CD8-positive, alpha-beta memory T cell (primary cell): ENCODE measurements around the gene COPG1. TPM values are rescaled to one million over a fixed set of nuclear protein-coding genes. Genes with fewer than 3 reads are reported as not detected.

Experiments
- CTCF ChIA-PET: fragments of 350-600 bp; sonication (Branson Sonifier 250); formaldehyde crosslinking; loops from one replicate; lab custom pipeline; 2021; ENCODE audit warnings: antibody characterized with exemption; lab: Charles Lee
- POLR2A ChIA-PET: fragments of 350-600 bp; sonication (Branson Sonifier 250); formaldehyde crosslinking; loops from one replicate; lab custom pipeline; 2021; ENCODE audit warnings: antibody characterized with exemption; lab: Charles Lee
- DNase-seq, 5 donors: peaks; one replicate each; pipeline versions ENCODE4 v3.0.0 to v3.0.0-alpha.2; 2020 to 2022; ENCODE audit warnings: mixed read lengths in 1 of 5
- H3K27ac ChIP-seq: one replicate; pipeline ENCODE4 v1.7.0; 2013; ENCODE audit warnings: low read depth, mild to moderate bottlenecking, low read length, moderate library complexity
- H3K27me3 ChIP-seq: 2 replicates; pipeline ENCODE4 v1.7.0; 2013; ENCODE audit warnings: low read length, mild to moderate bottlenecking; ENCODE audit not compliant: insufficient read depth, poor library complexity, severe bottlenecking
- H3K36me3 ChIP-seq: 2 replicates; pipeline ENCODE4 v1.7.0; 2013; ENCODE audit warnings: mild to moderate bottlenecking, low read length, moderate library complexity; ENCODE audit not compliant: insufficient read depth
- H3K4me1 ChIP-seq: 2 replicates; pipeline ENCODE4 v1.7.0; 2013; ENCODE audit warnings: mild to moderate bottlenecking, low read length, moderate library complexity; ENCODE audit not compliant: insufficient read depth
- H3K4me3 ChIP-seq: 2 replicates; pipeline ENCODE4 v1.7.0; 2013; ENCODE audit warnings: mild to moderate bottlenecking, low read length
- H3K9me3 ChIP-seq: 2 replicates; pipeline ENCODE4 v1.7.0; 2013; ENCODE audit warnings: mild to moderate bottlenecking, low read length
- H3K27ac Mint-ChIP-seq, 8 donors: one replicate each; pipeline ENCODE4 v1.8.0; 2020 to 2021; ENCODE audit warnings: mixed read lengths in 8 of 8, mild to moderate bottlenecking in 6 of 8, inconsistent platforms in 3 of 8, moderate library complexity in 3 of 8
- H3K27me3 Mint-ChIP-seq, 2 donors: one replicate each; pipeline ENCODE4 v1.8.0; 2020 to 2021; ENCODE audit warnings: mixed read lengths in 2 of 2, mild to moderate bottlenecking in 1 of 2, moderate library complexity in 1 of 2
- H3K36me3 Mint-ChIP-seq, 3 donors: one replicate each; pipeline ENCODE4 v1.8.0; 2020 to 2021; ENCODE audit warnings: mixed read lengths in 3 of 3, inconsistent platforms in 1 of 3, mild to moderate bottlenecking in 1 of 3
- H3K4me1 Mint-ChIP-seq, 3 donors: one replicate each; pipeline ENCODE4 v1.8.0; 2020 to 2021; ENCODE audit warnings: mixed read lengths in 3 of 3, inconsistent platforms in 1 of 3, mild to moderate bottlenecking in 1 of 3
- H3K4me3 Mint-ChIP-seq, 7 donors: one replicate each; pipeline ENCODE4 v1.8.0; 2020 to 2021; ENCODE audit warnings: mixed read lengths in 7 of 7, mild to moderate bottlenecking in 6 of 7, moderate library complexity in 4 of 7, inconsistent platforms in 2 of 7
- H3K9me3 Mint-ChIP-seq, 5 donors: one replicate each; pipeline ENCODE4 v1.8.0; 2020 to 2022; ENCODE audit warnings: mixed read lengths in 5 of 5, mild to moderate bottlenecking in 3 of 5, moderate library complexity in 2 of 5, inconsistent platforms in 1 of 5
- polyA plus RNA-seq: library from polyadenylated mRNA; unstranded; fragments of 300-500 nt; fragmentation: Illumina TruSeq; gene quantifications from one replicate; pipeline ENCODE4 v1.2.3, GENCODE V29; 2021
- total RNA-seq, 2 experiments: library from RNA; stranded (reverse); gene quantifications; one replicate each; pipeline ENCODE4 v1.2.3, GENCODE V29; 2021

COPG1 gene
- total and polyA plus RNA-seq, 3 experiments from 2014 or later, result 101 to 136 (median 134) TPM

- Histone ChIP-seq H3K9me3 (no peaks in the 10 kb centered on the region), H3K27ac (peak overlapping the region; percentile 94), H3K27me3 (no peaks in the 10 kb centered on the region), H3K4me3 (no peak overlapping the region), H3K4me1 (peaks cover 20% of the 10 kb centered on the region), H3K36me3 (peaks cover 25% of the 10 kb centered on the region)
- Mint-ChIP-seq H3K9me3 (no peaks in the 10 kb centered on the region), H3K4me1 (peaks cover 29 to 44% (median 33%) of the 10 kb centered on the region in 3 donors), H3K4me3 (peak overlapping the region; percentile 88 to 99 (median 91)), H3K27ac (peak overlapping the region; percentile 90 to 98 (median 96)), H3K27me3 (peaks cover 0 to 3% of the 10 kb centered on the region in 2 donors), H3K36me3 (peaks cover 0 to 65% (median 20%) of the 10 kb centered on the region in 3 donors)
- POLR2A ChIA-PET, result interaction anchor here (1.0 to 3.5 kb wide), 3 partner anchors 33 to 95 kb away, joined by 4 to 55 read pairs (median 14); partner anchors contain the start of gene CNBP
- peak in 1 of 5 donors; percentile 10 for DNase-seq
- CTCF ChIA-PET, result interaction anchor here (1.4 kb wide), 1 partner anchor 39 kb away, joined by 3 read pairs; a partner anchor contains a TSS
These were observed 28.4 kb downstream of the COPG1 start for GRCh38 chr3:129277829-129278271.

- peaks cover 20% of the 10 kb centered on the region for H3K36me3 ChIP-seq
- Mint-ChIP-seq H3K27ac (peak within 1 kb of the TSS; percentile 96 to 99 (median 98)), H3K4me3 (peak within 1 kb of the TSS; percentile 94 to 99 (median 98)), H3K36me3 (peaks cover 0 to 64% (median 23%) of the 10 kb centered on the region in 3 donors), H3K4me1 (peaks cover 32 to 50% (median 38%) of the 10 kb centered on the region in 3 donors), H3K9me3 (no peaks in the 10 kb centered on the region), H3K27me3 (peaks cover 0 to 3% of the 10 kb centered on the region in 2 donors)
- H3K27ac ChIP-seq, result peak within 1 kb of the TSS; percentile 94
- DNase-seq, result peak; percentile 91 to 95 (median 94)
- H3K27me3 ChIP-seq, result no peaks in the 10 kb centered on the region
- ChIA-PET POLR2A (interaction anchor here (0.7 to 3.5 kb wide), 6 partner anchors 10 to 117 kb away, joined by 3 to 55 read pairs (median 7); partner anchors contain the start of genes CNBP and COPG1), CTCF (interaction anchor here (1.2 to 2.2 kb wide), 2 partner anchors 38 to 308 kb away, joined by 8 to 9 read pairs; a partner anchor contains a TSS)
- peak within 1 kb of the TSS; percentile 96 for H3K4me3 ChIP-seq
- H3K4me1 ChIP-seq, result peaks cover 26% of the 10 kb centered on the region
- no peaks in the 10 kb centered on the region for H3K9me3 ChIP-seq
These were observed 29.1 kb downstream of the COPG1 start, which contains the start of gene HMCES for GRCh38 chr3:129278439-129278965. TSS of gene HMCES (plus strand) at chr3:129278870. CDS start at chr3:129279733, 863 bp downstream.

GRCh38 chr3:129278966-129279906 is 29.8 kb downstream of the COPG1 start:
- H3K9me3 Mint-ChIP-seq, result no peaks in the 10 kb centered on the region
- H3K4me1 Mint-ChIP-seq, result peaks cover 34 to 56% (median 44%) of the 10 kb centered on the region in 3 donors
- Histone ChIP-seq H3K4me3 (peak overlapping the region; percentile 96), H3K27me3 (no peaks in the 10 kb centered on the region), H3K4me1 (peaks cover 27% of the 10 kb centered on the region), H3K27ac (peak overlapping the region; percentile 94), H3K36me3 (peaks cover 12% of the 10 kb centered on the region), H3K9me3 (no peaks in the 10 kb centered on the region)
- H3K27ac Mint-ChIP-seq, result peak overlapping the region; percentile 96 to 99 (median 98)
- ChIA-PET POLR2A (interaction anchor here (0.6 to 3.5 kb wide), 9 partner anchors 9 to 401 kb away, joined by 3 to 55 read pairs (median 4); partner anchors contain the start of genes CNBP and COPG1), CTCF (interaction anchor here (0.7 to 2.2 kb wide), 5 partner anchors 28 to 309 kb away, joined by 3 to 9 read pairs (median 6); a partner anchor contains a TSS)
- peak; percentile 17 to 71 (median 55) for DNase-seq
- peaks cover 0 to 3% of the 10 kb centered on the region in 2 donors for H3K27me3 Mint-ChIP-seq
- H3K36me3 Mint-ChIP-seq, result peaks cover 0 to 62% (median 21%) of the 10 kb centered on the region in 3 donors
- H3K4me3 Mint-ChIP-seq, result peak overlapping the region; percentile 94 to 99 (median 98)

- peaks cover 0 to 59% (median 18%) of the 10 kb centered on the region in 3 donors for H3K36me3 Mint-ChIP-seq
- POLR2A ChIA-PET, result interaction anchor here (0.6 to 3.5 kb wide), 5 partner anchors 14 to 402 kb away, joined by 3 to 55 read pairs (median 4); partner anchors contain the start of gene COPG1
- no peak for DNase-seq
- Histone ChIP-seq H3K4me1 (peaks cover 27% of the 10 kb centered on the region), H3K4me3 (peak overlapping the region; percentile 96), H3K9me3 (no peaks in the 10 kb centered on the region), H3K36me3 (peaks cover 6% of the 10 kb centered on the region), H3K27me3 (no peaks in the 10 kb centered on the region), H3K27ac (peak overlapping the region; percentile 94)
- peak overlapping the region in 7 of 8 donors; percentile 97 to 99 (median 99) for H3K27ac Mint-ChIP-seq
- H3K9me3 Mint-ChIP-seq, result no peaks in the 10 kb centered on the region
- H3K4me1 Mint-ChIP-seq, result peaks cover 39 to 64% (median 53%) of the 10 kb centered on the region in 3 donors
- CTCF ChIA-PET, result interaction anchor here (0.8 to 2.2 kb wide), 4 partner anchors 12 to 310 kb away, joined by 3 to 8 read pairs (median 4); a partner anchor contains a TSS
- H3K4me3 Mint-ChIP-seq, result peak overlapping the region; percentile 94 to 99 (median 98)
- H3K27me3 Mint-ChIP-seq, result peaks cover 0 to 3% of the 10 kb centered on the region in 2 donors
These were observed 30.8 kb downstream of the COPG1 start for GRCh38 chr3:129280183-129280582.

- Histone ChIP-seq H3K9me3 (no peaks in the 10 kb centered on the region), H3K27ac (no peak overlapping the region), H3K4me1 (peaks cover 27% of the 10 kb centered on the region), H3K36me3 (no peaks in the 10 kb centered on the region), H3K27me3 (no peaks in the 10 kb centered on the region), H3K4me3 (no peak overlapping the region)
- ChIA-PET POLR2A (interaction anchor here (0.5 kb wide), 1 partner anchor 161 kb away, joined by 3 read pairs; no protein-coding TSS in a partner anchor), CTCF (no interaction called here)
- Mint-ChIP-seq H3K4me3 (peak overlapping the region; percentile 2 to 79 (median 24)), H3K36me3 (peaks cover 0 to 54% (median 23%) of the 10 kb centered on the region in 3 donors), H3K27me3 (peaks cover 0 to 3% of the 10 kb centered on the region in 2 donors), H3K4me1 (peaks cover 45 to 74% (median 62%) of the 10 kb centered on the region in 3 donors), H3K9me3 (no peaks in the 10 kb centered on the region), H3K27ac (peak overlapping the region in 7 of 8 donors; percentile 24 to 90 (median 89))
- no peak for DNase-seq
These were observed 32.3 kb downstream of the COPG1 start for GRCh38 chr3:129281726-129282125.

GRCh38 chr3:129282727-129283327 is 33.4 kb downstream of the COPG1 start:
- Mint-ChIP-seq H3K36me3 (peaks cover 0 to 55% (median 17%) of the 10 kb centered on the region in 3 donors), H3K9me3 (no peaks in the 10 kb centered on the region), H3K4me1 (peaks cover 46 to 71% (median 67%) of the 10 kb centered on the region in 3 donors), H3K27ac (peak overlapping the region; percentile 46 to 90 (median 84)), H3K27me3 (peaks cover 0 to 3% of the 10 kb centered on the region in 2 donors), H3K4me3 (peak overlapping the region; percentile 13 to 68 (median 52))
- POLR2A ChIA-PET, result interaction anchor here (1.4 kb wide), 1 partner anchor 33 kb away, joined by 6 read pairs; a partner anchor contains a TSS
- H3K4me1 ChIP-seq, result peaks cover 27% of the 10 kb centered on the region
- H3K27me3 ChIP-seq, result no peaks in the 10 kb centered on the region
- no peak overlapping the region for H3K27ac ChIP-seq
- no peaks in the 10 kb centered on the region for H3K36me3 ChIP-seq
- no peak overlapping the region for H3K4me3 ChIP-seq
- CTCF ChIA-PET, result interaction anchor here (1.4 to 2.0 kb wide), 3 partner anchors 33 to 313 kb away, joined by 3 to 10 read pairs (median 5); a partner anchor contains a TSS
- peak in 1 of 5 donors; percentile 24 for DNase-seq
- no peaks in the 10 kb centered on the region for H3K9me3 ChIP-seq

GRCh38 chr3:129286081-129286480 is 36.7 kb downstream of the COPG1 start:
- ChIA-PET POLR2A (no interaction called here), CTCF (no interaction called here)
- no peak overlapping the region for H3K4me3 ChIP-seq

More at GRCh38 chr3:129286081-129286480, 36.7 kb downstream of the COPG1 start:
- peaks cover 21% of the 10 kb centered on the region for H3K4me1 ChIP-seq
- peaks cover 30 to 49% (median 47%) of the 10 kb centered on the region in 3 donors for H3K4me1 Mint-ChIP-seq
- no peaks in the 10 kb centered on the region for H3K9me3 Mint-ChIP-seq
- no peak overlapping the region for H3K4me3 Mint-ChIP-seq
- H3K36me3 ChIP-seq, result peaks cover 18% of the 10 kb centered on the region
- no peaks in the 10 kb centered on the region for H3K27me3 ChIP-seq
- H3K27ac Mint-ChIP-seq, result peak overlapping the region in 4 of 8 donors; percentile 10 to 80 (median 63)
- H3K36me3 Mint-ChIP-seq, result peaks cover 0 to 65% (median 21%) of the 10 kb centered on the region in 3 donors
- no peak for DNase-seq
- no peak overlapping the region for H3K27ac ChIP-seq
- H3K9me3 ChIP-seq, result no peaks in the 10 kb centered on the region
- no peaks in the 10 kb centered on the region for H3K27me3 Mint-ChIP-seq
